Measurements from ENCODE around the gene CATSPER1. TPM values are rescaled to one million over a fixed set of nuclear protein-coding genes. Genes with fewer than 3 reads are reported as not detected.

The CATSPER1 gene
- total and polyA plus RNA-seq, 2 of the 8 experiments (the other 6 are each of a cell fraction or from before 2014, with no cell fraction given), result not detected

DNA sequence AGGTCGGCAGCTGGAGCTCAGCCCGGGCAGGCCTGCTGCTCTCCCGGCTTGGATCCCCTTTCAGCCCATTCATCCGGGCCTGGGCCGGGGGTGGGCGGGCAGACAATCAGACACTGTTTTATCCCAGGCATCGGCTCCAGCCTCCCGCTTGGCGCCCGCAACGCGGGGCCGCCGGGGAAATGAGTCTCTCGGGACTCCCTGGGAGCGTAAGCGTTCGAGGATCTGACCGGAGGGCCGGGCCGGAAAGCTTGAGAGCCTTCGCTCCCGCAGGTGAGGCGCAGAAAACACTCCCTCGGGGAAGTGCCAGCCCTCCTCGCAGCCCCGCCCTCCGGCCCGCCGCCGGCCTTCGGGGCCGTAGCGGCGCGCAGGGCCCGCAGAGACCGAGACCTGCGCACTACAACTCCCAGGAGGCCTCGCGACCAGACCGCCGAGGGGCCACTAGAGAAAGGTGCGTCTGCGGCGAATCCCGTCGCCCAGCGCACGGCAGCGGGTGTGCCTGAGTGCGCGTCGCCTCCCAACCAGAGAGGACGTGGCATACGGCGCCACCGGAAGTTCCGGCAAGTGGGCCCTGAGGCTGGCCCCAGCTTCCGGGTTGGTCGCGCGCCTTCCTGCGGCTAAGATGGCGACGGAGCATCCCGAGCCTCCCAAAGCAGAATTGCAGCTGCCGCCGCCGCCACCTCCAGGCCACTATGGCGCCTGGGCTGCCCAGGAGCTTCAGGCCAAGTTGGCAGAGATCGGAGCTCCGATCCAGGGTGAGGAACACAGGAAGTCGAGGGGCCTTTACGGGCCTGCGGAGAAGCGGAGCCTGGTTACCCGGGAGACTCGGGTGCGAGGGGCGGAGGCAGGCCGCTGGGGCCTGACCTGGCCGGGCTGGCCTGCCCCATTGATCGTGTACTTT is 25.7 kb upstream of the CATSPER1 start, which contains the start of gene SF3B2 (continued):
- TF ChIP-seq FOSL1 (IDR thresholded peaks at IDR 0.05; ENCODE audit: insufficient read depth, low read depth, low read length), result no peak
- TF ChIP-seq CHD2 (IDR thresholded peaks at IDR 0.05; ENCODE audit: low read length), result no peak
- TF ChIP-seq, protein P1, sequence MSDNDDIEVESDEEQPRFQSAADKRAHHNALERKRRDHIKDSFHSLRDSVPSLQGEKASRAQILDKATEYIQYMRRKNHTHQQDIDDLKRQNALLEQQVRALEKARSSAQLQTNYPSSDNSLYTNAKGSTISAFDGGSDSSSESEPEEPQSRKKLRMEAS (IDR thresholded peaks at IDR 0.05), result 0 out of 2 replicates have a peak, but pooled peaks have one; percentile 47
- TF ChIP-seq, protein P2, sequence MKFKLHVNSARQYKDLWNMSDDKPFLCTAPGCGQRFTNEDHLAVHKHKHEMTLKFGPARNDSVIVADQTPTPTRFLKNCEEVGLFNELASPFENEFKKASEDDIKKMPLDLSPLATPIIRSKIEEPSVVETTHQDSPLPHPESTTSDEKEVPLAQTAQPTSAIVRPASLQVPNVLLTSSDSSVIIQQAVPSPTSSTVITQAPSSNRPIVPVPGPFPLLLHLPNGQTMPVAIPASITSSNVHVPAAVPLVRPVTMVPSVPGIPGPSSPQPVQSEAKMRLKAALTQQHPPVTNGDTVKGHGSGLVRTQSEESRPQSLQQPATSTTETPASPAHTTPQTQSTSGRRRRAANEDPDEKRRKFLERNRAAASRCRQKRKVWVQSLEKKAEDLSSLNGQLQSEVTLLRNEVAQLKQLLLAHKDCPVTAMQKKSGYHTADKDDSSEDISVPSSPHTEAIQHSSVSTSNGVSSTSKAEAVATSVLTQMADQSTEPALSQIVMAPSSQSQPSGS (IDR thresholded peaks at IDR 0.05; ENCODE audit: low read length), result 0 out of 2 replicates have a peak, but pooled peaks have one; percentile 8
- peak; percentile 88 for TF ChIP-seq TAF1 (IDR thresholded peaks at IDR 0.05; ENCODE audit: low read depth, low read length)
- TF ChIP-seq TCF12 (IDR thresholded peaks at IDR 0.05; ENCODE audit: low read depth, low read length), result no peak
- TF ChIP-seq, protein P3, sequence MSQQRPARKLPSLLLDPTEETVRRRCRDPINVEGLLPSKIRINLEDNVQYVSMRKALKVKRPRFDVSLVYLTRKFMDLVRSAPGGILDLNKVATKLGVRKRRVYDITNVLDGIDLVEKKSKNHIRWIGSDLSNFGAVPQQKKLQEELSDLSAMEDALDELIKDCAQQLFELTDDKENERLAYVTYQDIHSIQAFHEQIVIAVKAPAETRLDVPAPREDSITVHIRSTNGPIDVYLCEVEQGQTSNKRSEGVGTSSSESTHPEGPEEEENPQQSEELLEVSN (IDR thresholded peaks at IDR 0.05), result 0 out of 2 replicates have a peak, but pooled peaks have one; percentile 25
- peak; percentile 38 for TF ChIP-seq NANOG (IDR thresholded peaks at IDR 0.05; ENCODE audit: insufficient read depth, low read depth, low read length, poor library complexity, severe bottlenecking)
- TF ChIP-seq NRF1 (IDR thresholded peaks at IDR 0.05; ENCODE audit: low read depth, low read length), result peak; percentile 43
- peak; percentile 95 for TF ChIP-seq KDM5A (IDR thresholded peaks at IDR 0.05; ENCODE audit: low read length)
- TF ChIP-seq, protein P4, sequence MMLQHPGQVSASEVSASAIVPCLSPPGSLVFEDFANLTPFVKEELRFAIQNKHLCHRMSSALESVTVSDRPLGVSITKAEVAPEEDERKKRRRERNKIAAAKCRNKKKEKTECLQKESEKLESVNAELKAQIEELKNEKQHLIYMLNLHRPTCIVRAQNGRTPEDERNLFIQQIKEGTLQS (IDR thresholded peaks at IDR 0.05; ENCODE audit: insufficient read depth, low read depth, low read length), result peak; percentile 48; the same call in 1 of the 2 replicates
- TF ChIP-seq BACH1 (IDR thresholded peaks at IDR 0.05; ENCODE audit: low read length), result 0 out of 2 replicates have a peak, but pooled peaks have one; percentile 27
- TF ChIP-seq HDAC2 (IDR thresholded peaks at IDR 0.05; ENCODE audit: borderline replicate concordance in 1 of 2, low read depth in 2 of 2, low read length in 2 of 2), result 0 out of 4 replicates have a peak, but pooled peaks of 1 of the 2 experiments have one; percentile 78
- peak; percentile 86 for TF ChIP-seq RBBP5 (IDR thresholded peaks at IDR 0.05; ENCODE audit: borderline replicate concordance, low read depth, low read length)
- TF ChIP-seq GTF2F1 (IDR thresholded peaks at IDR 0.05; ENCODE audit: borderline replicate concordance, low read depth, low read length), result peak; percentile 57; the same call in 1 of the 2 replicates
- peak; percentile 38; the same call in 1 of the 2 replicates for TF ChIP-seq JUND (IDR thresholded peaks at IDR 0.05; ENCODE audit: low read length)
- TF ChIP-seq EP300 (IDR thresholded peaks at IDR 0.05; ENCODE audit: borderline replicate concordance in 1 of 2, low read depth in 2 of 2, low read length in 2 of 2), result peak in 1 of 2 experiments; percentile 33; a peak in 1 of 3 replicates
- TF ChIP-seq SUZ12 (IDR thresholded peaks at IDR 0.05; ENCODE audit: low read length), result no peak
